HG03066 (cell line): ENCODE results near the gene UQCR10.
A peak's percentile ranks its signal among the peaks of the same experiment; 100 is the strongest.

Experiments
- ATAC-seq: cut with Tn5 transposase; IDR thresholded peaks from one replicate; pipeline ENCODE4 v1.9.1; 2021; ENCODE audit warnings: low read depth; ENCODE audit not compliant: unreplicated experiment

The UQCR10 gene

GRCh38 chr22:29767171-29768051 lies at the start of gene UQCR10:
Gene UQCR10, plus strand, starts transcription at chr22:29767369. Its CDS starts 30 bp downstream, at chr22:29767399.
- ATAC-seq: peak; percentile 54

GRCh38 chr22:29717789-29718188 lies 49.4 kb upstream of the UQCR10 start:
- no peak for ATAC-seq

GRCh38 chr22:29718949-29719898 lies 47.9 kb upstream of the UQCR10 start:
- ATAC-seq: no peak

- ATAC-seq: no peak
Observed at GRCh38 chr22:29719899-29720645, 47.1 kb upstream of the UQCR10 start, which contains the start of gene CABP7. Gene CABP7, plus strand, starts transcription at chr22:29720003. Its CDS starts 422 bp downstream, at chr22:29720425.

- no peak for ATAC-seq
Observed at GRCh38 chr22:29720811-29721323, 46.3 kb upstream of the UQCR10 start.

GRCh38 chr22:29722151-29722550 lies 45.0 kb upstream of the UQCR10 start:
- ATAC-seq: no peak

GRCh38 chr22:29722587-29722986 lies 44.6 kb upstream of the UQCR10 start:
- no peak for ATAC-seq

GRCh38 chr22:29723766-29724165 lies 43.4 kb upstream of the UQCR10 start:
- no peak for ATAC-seq

- ATAC-seq: no peak
Observed at GRCh38 chr22:29724843-29725242, 42.3 kb upstream of the UQCR10 start.

GRCh38 chr22:29726106-29726505 lies 41.1 kb upstream of the UQCR10 start:
- ATAC-seq: no peak

GRCh38 chr22:29726512-29727130 lies 40.5 kb upstream of the UQCR10 start:
- ATAC-seq: no peak

GRCh38 chr22:29727131-29727523 lies 40.0 kb upstream of the UQCR10 start:
- no peak for ATAC-seq

GRCh38 chr22:29729161-29729560 lies 38.0 kb upstream of the UQCR10 start:
- ATAC-seq: no peak

GRCh38 chr22:29731058-29731850 lies 35.9 kb upstream of the UQCR10 start:
- ATAC-seq: no peak

GRCh38 chr22:29732883-29733282 lies 34.3 kb upstream of the UQCR10 start:
- ATAC-seq: no peak

- ATAC-seq: no peak
Observed at GRCh38 chr22:29733362-29734201, 33.6 kb upstream of the UQCR10 start.

GRCh38 chr22:29734406-29734805 lies 32.8 kb upstream of the UQCR10 start:
- ATAC-seq: no peak

GRCh38 chr22:29734838-29735237 lies 32.3 kb upstream of the UQCR10 start:
- no peak for ATAC-seq
